GM18858 (cell line): ENCODE measurements around the gene BLVRB.
"Not testable (repeated sequence)": the region's sequence is repeated elsewhere in the genome, so short reads cannot be mapped to it uniquely, and the experiment has no call there.

Source experiments
- ATAC-seq: cut with Tn5 transposase; IDR thresholded peaks from one replicate; pipeline ENCODE4 v1.9.1; 2021; ENCODE audit not compliant: unreplicated experiment

BLVRB gene

GRCh38 chr19:40452016-40452415 lies 13.5 kb downstream of the BLVRB start:
- no peak for ATAC-seq

- no peak for ATAC-seq
These were observed 14.9 kb downstream of the BLVRB start for GRCh38 chr19:40450664-40451063.

GRCh38 chr19:40449506-40449905 lies 16.0 kb downstream of the BLVRB start:
- no peak for ATAC-seq

GRCh38 chr19:40446263-40446784 lies 19.2 kb downstream of the BLVRB start:
- ATAC-seq = no peak

GRCh38 chr19:40445780-40446262 lies 19.7 kb downstream of the BLVRB start:
- no peak for ATAC-seq

GRCh38 chr19:40444825-40445312 lies 20.7 kb downstream of the BLVRB start:
- ATAC-seq = no peak

GRCh38 chr19:40444000-40444824 lies 21.3 kb downstream of the BLVRB start, which contains the start of gene SERTAD3:
SERTAD3 (minus strand) TSS chr19:40444335; CDS start chr19:40442080, 2,255 bp downstream.
- ATAC-seq = peak; percentile 48

GRCh38 chr19:40443131-40443999 lies 22.2 kb downstream of the BLVRB start:
- ATAC-seq = peak; percentile 49

GRCh38 chr19:40442328-40443130 lies 23.0 kb downstream of the BLVRB start:
- ATAC-seq = no peak

- no peak for ATAC-seq
These were observed 23.8 kb downstream of the BLVRB start for GRCh38 chr19:40441719-40442253.

- ATAC-seq = no peak
These were observed 27.3 kb downstream of the BLVRB start for GRCh38 chr19:40438284-40438683.

GRCh38 chr19:40433391-40434216 lies 31.9 kb downstream of the BLVRB start:
- no peak for ATAC-seq

- ATAC-seq = not testable (repeated sequence)
These were observed 32.8 kb downstream of the BLVRB start for GRCh38 chr19:40432760-40433159.

- no peak for ATAC-seq
These were observed 33.8 kb downstream of the BLVRB start for GRCh38 chr19:40431698-40432097.

GRCh38 chr19:40430242-40430641 lies 35.3 kb downstream of the BLVRB start:
- ATAC-seq = not testable (repeated sequence)

- not testable (repeated sequence) for ATAC-seq
These were observed 37.3 kb downstream of the BLVRB start for GRCh38 chr19:40428197-40428596.

- ATAC-seq = peak; percentile 69
These were observed 39.9 kb downstream of the BLVRB start, which contains the start of gene SERTAD1 for GRCh38 chr19:40425450-40426287. SERTAD1 (minus strand) TSS chr19:40425992; CDS start chr19:40423546, 2,446 bp downstream.
